HG02943 (cell line): Measurements from ENCODE around the gene RFESD.
A peak's percentile ranks its signal among the peaks of the same experiment; 100 is the strongest.
"Not testable (repeated sequence)": the region's sequence is repeated elsewhere in the genome, so short reads cannot be mapped to it uniquely, and the experiment has no call there.

Experiments used
- ATAC-seq: cut with Tn5 transposase; IDR thresholded peaks from one replicate; pipeline ENCODE4 v1.9.1; 2021; ENCODE audit warnings: mild to moderate bottlenecking, low read depth, moderate library complexity; ENCODE audit not compliant: unreplicated experiment

The RFESD gene

DNA sequence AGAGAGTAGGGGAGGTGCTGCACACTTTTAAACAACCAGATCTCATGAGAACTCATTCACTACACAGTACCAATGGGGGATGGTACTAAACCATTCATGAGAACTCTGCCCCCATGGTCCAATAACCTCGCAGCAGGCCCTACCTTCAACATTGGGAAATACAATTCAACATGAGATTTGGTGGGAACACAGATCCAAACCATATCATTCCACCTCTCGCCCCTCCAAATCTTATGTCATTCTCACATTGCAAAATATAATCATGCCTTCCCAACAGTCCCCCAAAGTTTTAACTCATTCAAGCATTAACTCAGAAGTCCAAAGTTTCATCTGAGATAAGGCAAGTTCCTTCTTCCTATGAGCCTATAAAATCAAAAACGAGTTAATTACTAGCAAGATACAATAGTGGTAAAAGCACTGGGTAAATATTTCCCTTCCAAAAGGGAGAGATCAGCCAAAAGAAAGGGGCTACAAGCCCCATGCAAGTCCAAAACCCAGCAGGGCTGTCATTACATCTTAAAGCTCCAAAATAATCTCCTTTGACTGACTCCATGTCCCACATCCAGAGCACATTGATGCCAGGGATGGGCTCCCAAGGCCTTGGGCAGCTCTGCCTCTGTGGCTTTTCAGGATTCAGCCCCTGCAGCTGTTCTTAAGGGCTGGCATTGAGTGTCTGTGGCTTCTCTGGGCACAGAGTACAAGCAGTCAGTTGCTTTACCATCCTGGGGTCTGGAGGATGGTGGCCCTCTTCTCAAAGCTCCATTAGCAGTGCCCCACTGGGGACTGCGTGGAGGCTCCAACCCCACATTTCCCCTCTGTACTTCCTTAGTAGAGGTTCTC lies 18.4 kb upstream of the RFESD start:
- no peak for ATAC-seq

- no peak for ATAC-seq
These were observed 17.6 kb upstream of the RFESD start for GRCh38 chr5:95628933-95629332.

DNA sequence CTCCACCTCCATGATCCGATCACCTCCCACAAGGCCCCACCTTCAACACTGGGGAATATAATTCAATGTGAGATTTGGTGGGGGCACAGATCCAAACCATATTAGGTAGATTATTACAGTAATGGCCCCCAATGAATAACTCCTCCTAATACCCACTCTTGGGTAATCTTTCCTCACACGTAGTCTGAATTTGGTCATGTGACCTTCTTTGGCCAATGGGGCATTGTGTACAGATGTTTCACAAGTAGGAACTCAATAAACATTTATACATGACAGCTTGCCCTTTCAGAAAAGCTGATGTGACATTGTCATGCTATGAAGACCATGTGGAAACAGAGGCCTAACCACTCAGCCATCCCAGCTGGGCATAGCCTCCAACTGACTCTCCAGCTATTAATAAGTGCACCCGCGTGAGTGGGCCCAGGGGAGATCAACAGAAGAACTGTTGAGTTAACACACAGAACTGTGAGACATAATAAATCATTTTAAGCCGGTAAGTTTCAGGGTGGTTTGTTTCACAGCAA lies 16.1 kb upstream of the RFESD start:
- no peak for ATAC-seq

- peak; percentile 15 for ATAC-seq
These were observed 15.2 kb upstream of the RFESD start for GRCh38 chr5:95631255-95631958.

DNA sequence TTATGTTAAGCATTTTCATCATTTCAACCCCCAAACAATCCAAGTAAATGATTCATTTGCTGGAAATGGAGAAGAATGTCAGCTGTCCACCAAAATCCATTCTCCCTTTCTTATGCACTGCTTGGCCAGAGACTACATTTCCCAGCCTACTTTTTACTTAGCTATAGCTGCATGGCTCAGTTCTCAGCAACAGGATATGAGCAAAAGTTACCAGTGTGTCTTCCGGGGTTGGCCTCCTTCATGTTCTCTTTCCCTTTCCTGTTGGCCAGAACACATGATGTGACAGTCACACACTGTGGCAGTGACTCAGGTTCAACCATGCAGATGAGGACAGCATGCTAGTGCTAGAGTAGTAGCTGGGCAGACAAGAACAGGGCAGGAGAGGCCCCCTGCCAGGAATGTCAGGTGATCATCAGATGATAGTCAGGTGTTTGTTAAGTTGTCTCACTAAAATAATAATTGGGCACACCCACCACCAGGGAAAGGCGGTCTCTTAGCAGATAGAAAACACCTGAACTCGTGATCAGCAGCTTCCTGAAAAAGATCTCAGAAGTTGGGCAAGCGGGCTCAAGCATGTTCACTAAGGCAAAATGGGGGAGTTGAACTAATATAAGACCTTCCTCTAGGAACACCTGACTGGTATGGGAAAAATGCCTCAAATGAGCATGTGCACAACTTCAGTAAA lies 14.4 kb upstream of the RFESD start:
- ATAC-seq: peak; percentile 80

DNA sequence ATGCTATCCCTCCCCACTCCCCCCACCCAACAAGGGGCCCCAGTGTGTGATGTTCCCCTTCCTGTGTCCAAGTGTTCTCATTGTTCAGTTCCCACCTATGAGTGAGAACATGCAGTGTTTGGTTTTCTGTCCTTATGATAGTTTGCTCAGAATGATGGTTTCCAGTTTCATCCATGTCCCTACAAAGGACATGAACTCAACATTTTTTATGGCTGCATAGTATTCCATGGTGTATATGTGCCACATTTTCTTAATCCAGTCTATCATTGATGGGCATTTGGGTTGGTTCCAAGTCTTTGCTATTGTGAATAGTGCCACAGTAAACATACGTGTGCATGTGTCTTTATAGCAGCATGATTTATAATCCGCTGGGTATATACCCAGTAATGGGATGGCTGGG lies 13.6 kb upstream of the RFESD start:
- ATAC-seq: not testable (repeated sequence)

DNA sequence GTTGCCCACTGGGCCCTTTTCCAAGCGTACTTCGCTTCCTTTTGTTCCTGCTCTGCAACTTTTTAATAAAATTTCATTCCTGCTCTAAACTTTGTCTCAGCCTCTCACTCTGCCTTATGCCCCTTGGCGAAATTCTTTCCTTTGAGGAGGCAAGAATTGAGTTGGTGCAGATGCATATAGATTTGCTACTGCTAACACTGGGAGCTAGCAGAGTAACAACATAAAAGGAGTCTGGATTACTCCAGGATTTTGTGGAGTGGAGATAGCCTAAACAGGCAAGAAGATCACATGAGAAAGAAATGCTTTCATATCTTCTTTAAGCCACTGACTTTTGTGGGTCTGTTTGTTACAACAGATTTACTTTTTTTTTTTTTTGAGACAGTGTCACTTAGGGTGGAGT lies 12.9 kb upstream of the RFESD start:
- ATAC-seq: no peak

DNA sequence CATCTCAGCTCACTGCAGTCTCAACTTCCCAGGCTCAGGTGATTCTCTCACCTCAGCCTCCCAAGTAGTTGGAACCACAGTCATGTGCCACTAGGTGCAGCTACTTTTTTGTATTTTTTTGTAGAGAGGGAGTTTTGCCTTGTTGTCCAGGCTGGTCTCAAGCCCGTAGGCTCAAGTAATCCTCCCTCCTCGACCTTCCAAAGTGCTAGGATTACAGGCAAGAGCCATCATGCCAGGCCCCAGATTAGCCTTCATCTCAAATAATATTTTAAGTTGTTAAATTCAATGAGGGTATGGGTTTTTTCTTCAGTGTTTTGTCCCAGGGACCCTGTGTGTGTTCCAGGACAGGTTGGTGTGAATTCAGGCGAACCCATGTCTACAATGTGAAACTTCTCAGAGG lies 12.5 kb upstream of the RFESD start:
- ATAC-seq: no peak

GRCh38 chr5:95638632-95639031 lies 7.9 kb upstream of the RFESD start:
- ATAC-seq: no peak

- no peak for ATAC-seq
These were observed 4.8 kb upstream of the RFESD start for GRCh38 chr5:95641741-95642220.

- no peak for ATAC-seq
These were observed 3.4 kb upstream of the RFESD start for GRCh38 chr5:95643152-95643551.

- ATAC-seq: no peak
These were observed 2.1 kb upstream of the RFESD start for GRCh38 chr5:95644351-95645042.

- not testable (repeated sequence) for ATAC-seq
These were observed 380 bp upstream of the RFESD start for GRCh38 chr5:95646226-95646568.

DNA sequence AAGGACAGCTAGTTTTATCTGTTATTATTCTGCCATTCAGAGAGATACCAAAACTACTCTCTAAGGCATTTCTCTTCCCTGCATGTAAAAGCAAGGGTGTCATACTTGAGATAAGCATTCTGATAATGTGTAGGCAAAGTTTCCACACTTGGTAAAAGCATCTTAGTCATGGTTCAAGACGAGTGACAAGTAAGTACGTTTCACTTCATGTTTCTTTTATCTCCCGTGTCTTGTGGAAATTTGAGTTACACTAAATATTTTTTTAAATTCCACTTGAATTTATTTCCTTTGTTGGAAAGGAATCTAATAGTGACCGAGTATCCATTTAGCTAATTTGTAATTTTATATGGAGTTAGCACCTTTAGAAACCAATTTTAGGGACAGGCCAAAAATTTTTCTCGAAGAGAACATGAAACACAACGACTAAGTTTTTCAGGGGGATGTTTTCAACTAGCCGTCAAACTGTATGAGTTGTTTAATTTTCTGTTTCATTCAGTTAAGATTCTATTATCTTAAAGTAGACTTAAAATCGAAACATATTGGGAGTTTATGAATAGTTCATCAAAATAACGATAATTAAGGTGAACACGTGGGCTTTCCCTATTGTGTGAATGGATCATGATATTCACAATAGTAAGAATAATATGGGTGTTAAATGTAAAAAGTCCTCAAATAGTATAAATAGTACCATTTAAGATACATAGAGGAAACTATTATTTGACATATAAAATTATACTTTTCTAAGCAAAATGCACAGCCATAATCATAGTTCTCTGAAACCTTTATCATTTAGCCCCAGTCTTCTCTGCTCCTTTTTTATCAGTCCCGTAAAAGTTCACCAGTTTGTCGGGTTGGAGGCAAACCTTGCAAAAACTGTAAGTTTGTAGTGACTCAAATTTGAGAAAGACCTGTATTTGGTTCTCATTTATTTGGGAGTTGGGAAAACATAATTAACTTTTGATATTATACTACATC lies 1.6 kb downstream of the RFESD start:
- ATAC-seq: no peak

DNA sequence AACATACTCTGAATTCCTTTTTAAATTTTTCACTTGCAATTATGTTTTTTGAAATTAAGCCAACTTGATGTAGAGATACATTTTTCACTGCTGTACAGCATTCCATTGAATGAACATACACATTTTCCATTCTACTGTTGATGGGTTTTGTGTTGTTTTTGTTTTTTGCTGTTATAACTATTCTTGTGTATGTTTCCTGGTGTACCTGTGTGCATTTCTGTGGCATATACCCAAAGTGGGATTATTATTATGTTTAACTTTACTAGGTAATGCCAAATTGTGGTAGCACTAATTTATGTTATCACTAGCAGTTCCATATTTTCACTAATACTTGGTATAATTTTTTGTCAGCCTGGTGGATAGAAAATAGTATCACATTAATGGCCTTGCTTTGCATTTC lies 2.7 kb downstream of the RFESD start:
- no peak for ATAC-seq

- ATAC-seq: no peak
These were observed 3.5 kb downstream of the RFESD start for GRCh38 chr5:95649842-95650620.

- ATAC-seq: no peak
These were observed 6.3 kb downstream of the RFESD start for GRCh38 chr5:95652849-95653248.

- ATAC-seq: no peak
These were observed 7.6 kb downstream of the RFESD start for GRCh38 chr5:95654196-95654595.

DNA sequence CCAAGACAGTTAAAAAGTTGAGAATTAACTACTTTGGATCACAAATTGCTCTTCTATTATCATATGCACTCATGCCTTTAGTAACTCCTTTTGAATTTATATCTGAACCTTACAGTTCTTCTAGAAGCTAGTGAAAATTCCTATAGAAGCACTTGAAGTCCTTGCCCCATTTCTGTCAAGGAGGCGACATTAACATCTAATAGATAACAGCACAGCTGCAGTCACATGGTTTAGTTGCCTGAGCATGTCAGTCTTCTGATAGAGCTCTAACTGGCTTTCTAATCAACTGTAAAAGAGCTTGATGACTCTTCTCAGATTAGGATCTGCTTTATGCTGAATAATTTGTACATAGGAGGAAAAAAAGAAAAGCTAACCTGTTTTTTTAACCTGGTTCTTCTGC lies 9.0 kb downstream of the RFESD start:
- ATAC-seq: no peak
